HG03159 (cell line): ENCODE results near the gene M1AP.
A peak's percentile ranks its signal among the peaks of the same experiment; 100 is the strongest.

Experiments
- ATAC-seq: cut with Tn5 transposase; IDR thresholded peaks from one replicate; pipeline ENCODE4 v1.9.1; 2021; ENCODE audit warnings: mild to moderate bottlenecking, moderate library complexity; ENCODE audit not compliant: unreplicated experiment

M1AP gene

DNA sequence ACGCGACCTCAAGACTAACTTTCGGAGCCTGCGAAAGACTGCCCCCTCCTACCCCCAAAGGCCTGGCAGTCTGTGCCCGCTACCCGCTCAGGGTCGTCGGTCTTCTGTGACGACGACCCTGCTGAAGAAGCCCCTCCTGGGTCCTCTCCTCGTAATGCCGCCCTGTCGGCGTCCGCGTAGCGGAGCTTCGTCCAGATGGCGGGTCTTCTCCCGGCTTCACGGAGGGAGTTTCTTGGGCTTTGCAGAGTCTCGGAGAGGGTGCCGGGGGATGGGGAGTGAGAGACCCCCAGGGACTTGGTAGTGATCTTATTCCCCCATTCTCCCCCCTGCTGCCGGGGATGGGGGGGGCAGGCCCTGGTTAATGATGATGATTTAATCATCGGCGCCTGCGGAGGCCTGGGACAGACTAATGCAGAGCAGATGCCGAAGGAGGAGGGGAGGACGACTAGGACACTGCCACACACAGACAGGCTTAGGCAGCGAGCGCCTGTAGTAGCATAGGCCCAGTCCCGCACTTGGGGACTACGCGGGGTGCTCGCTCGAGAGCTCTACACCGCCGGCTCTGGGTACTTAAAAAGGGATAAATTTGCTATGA, 140.1 kb downstream of the M1AP start:
- ATAC-seq: peak; percentile 5
